Activated naive CD4-positive, alpha-beta T cell treated with anti-CD3 and anti-CD28 coated beads, Interleukin-2, amount 50 U/mL, for 72 hours (primary cell): ENCODE data around the gene METAP2. TPM values are rescaled to one million over a fixed set of nuclear protein-coding genes. Genes with fewer than 3 reads are reported as not detected.
A peak's percentile ranks its signal among the peaks of the same experiment; 100 is the strongest.
"Not testable (repeated sequence)": the region's sequence is repeated elsewhere in the genome, so short reads cannot be mapped to it uniquely, and the experiment has no call there.

Experiments
- ATAC-seq, 2 donors: fragments of 150-1000 bp; cut with Tn5 transposase; 2 replicates each; pipeline ENCODE4 v1.10.0; 2021; ENCODE audit warnings: mild to moderate bottlenecking in 2 of 2, moderate library complexity in 2 of 2
- DNase-seq, 2 donors: peaks; one replicate each; pipeline ENCODE4 v3.0.0; 2021 to 2022; ENCODE audit warnings: low spot score in 2 of 2
- H3K27ac Mint-ChIP-seq, 2 donors: one replicate each; pipeline ENCODE4 v1.8.0; 2022; ENCODE audit warnings: mild to moderate bottlenecking in 2 of 2, mixed read lengths in 2 of 2
- H3K36me3 Mint-ChIP-seq, 2 donors: one replicate each; pipeline ENCODE4 v1.8.0; 2022; ENCODE audit warnings: mixed read lengths in 2 of 2
- H3K9me3 Mint-ChIP-seq, 2 donors: one replicate each; pipeline ENCODE4 v1.8.0; 2022; ENCODE audit warnings: mixed read lengths in 2 of 2
- total RNA-seq, 2 donors: library from RNA; stranded (reverse); gene quantifications; one replicate each; pipeline ENCODE4 v1.2.3, GENCODE V29; 2022

METAP2 gene
- total RNA-seq, 2 donors from 2014 or later = 70.7 to 141 TPM

- ATAC-seq, H3K27ac Mint-ChIP-seq, DNase-seq: not testable (repeated sequence)
- peaks cover 21 to 23% of the 10 kb centered on the region in 2 donors for H3K9me3 Mint-ChIP-seq
- H3K36me3 Mint-ChIP-seq = peaks cover 24 to 26% of the 10 kb centered on the region in 2 donors
These were observed 16.3 kb upstream of the METAP2 start for GRCh38 chr12:95457605-95458004.

DNA sequence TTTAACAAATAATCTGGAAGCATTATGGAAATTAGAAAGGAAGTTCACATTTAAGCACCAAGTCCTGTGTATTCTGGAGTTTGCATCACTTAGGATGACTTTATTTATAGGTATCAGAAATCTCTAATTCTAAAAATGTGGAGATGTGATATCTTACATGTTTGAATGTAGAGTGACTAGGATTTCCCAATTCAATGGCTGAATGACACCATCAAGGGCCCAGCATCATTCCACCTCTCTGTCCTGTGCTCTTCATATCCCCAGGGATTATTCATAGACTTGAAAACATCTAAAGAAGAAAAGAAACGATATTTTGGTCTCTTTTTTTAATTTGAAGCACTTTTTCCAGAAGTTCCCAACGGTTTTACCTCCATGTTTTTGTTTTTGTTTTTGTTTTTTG lies 15.2 kb upstream of the METAP2 start:
- ATAC-seq (no peak), DNase-seq (no peak)
- H3K36me3 Mint-ChIP-seq = peaks cover 24 to 26% of the 10 kb centered on the region in 2 donors
- H3K9me3 Mint-ChIP-seq = peaks cover 21 to 23% of the 10 kb centered on the region in 2 donors
- no peak overlapping the region for H3K27ac Mint-ChIP-seq

DNA sequence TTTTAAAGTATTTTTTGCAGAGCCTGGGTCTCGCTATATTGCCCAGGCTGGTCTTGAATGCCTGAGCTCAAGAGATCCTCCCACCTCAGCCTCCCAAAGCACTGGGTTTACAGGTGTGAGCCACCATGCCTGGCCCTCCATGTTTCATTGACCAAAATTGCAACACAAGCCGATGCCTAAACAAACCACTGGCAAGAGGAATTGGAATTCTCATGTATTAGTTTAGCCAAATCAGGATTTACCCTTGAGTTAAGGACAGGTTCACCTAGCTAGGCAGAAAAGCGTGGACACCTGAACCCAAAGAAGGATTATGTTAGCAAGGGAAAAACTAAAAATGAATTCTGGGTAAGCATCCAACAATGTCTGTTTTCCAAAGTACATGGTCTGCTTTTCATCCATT lies 14.6 kb upstream of the METAP2 start:
- Mint-ChIP-seq H3K36me3 (peaks cover 24 to 26% of the 10 kb centered on the region in 2 donors), H3K27ac (no peak overlapping the region), H3K9me3 (peaks cover 21 to 23% of the 10 kb centered on the region in 2 donors)
- ATAC-seq (no peak), DNase-seq (no peak)

DNA sequence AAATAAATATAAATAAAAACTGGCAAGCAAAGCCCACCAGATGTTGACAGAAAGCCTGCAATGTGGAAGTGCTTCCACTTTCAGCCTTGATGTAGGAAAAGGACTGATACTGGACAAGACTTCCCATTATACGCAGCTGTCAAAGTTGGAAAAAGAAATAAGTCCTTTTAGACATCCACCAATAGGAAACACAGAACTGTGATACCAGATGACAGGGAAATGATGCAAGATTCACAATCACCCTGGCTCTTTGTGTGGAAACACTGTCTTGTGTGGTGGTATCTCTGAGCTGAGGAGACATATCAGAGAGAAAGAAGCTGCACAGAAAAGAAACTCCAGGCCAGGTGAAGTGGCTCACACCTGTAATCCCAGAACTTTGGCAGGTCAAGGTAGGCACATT lies 13.8 kb upstream of the METAP2 start:
- no peak overlapping the region for H3K27ac Mint-ChIP-seq
- ATAC-seq = no peak
- DNase-seq = no peak
- H3K9me3 Mint-ChIP-seq = peaks cover 21 to 23% of the 10 kb centered on the region in 2 donors
- peaks cover 24 to 26% of the 10 kb centered on the region in 2 donors for H3K36me3 Mint-ChIP-seq

DNA sequence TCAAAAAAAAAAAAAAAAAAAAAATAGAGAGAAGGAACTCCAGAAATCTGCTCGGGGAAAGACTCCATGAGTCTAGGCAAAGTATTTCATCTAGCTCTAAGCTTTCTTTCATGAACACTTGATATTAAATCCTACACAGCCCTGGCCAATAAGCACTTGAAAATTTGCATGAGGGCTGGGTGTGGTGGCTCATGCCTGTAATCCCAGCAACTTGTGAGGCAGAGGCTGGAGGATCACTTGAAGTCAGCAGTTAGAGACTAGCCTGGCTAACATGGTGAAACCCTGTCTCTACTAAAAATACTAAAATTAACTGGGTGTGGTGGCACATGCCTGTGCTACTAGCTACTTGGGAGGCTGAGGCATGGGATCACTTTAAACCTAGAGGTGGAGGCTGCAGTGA lies 13.1 kb upstream of the METAP2 start:
- H3K9me3 Mint-ChIP-seq = peaks cover 20% of the 10 kb centered on the region in 2 donors
- DNase-seq = no peak
- H3K36me3 Mint-ChIP-seq = peaks cover 24 to 26% of the 10 kb centered on the region in 2 donors
- ATAC-seq = no peak
- H3K27ac Mint-ChIP-seq = no peak overlapping the region

DNA sequence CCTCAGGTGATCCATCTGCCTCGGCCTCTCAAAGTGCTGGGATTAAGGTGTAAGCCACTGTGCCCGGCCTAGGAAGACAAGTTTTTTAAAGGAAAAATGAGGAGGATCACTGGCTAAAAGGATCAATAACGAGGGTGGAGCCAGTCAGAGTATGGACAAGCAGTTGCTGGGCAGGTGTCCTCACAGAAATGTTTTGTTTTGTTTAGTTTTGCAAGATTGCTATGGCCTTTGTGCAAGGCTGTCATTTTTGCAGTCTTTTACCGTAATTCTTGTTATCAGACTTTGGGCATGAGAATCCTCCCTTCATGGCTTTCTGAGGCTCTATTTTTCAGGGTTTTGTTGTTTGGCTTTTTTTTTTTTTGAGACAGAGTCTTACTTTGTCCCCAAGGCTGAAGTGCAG lies 11.9 kb upstream of the METAP2 start:
- no peak overlapping the region for H3K27ac Mint-ChIP-seq
- peaks cover 21% of the 10 kb centered on the region in 2 donors for H3K36me3 Mint-ChIP-seq
- ATAC-seq (no peak), DNase-seq (no peak)
- peaks cover 12 to 16% of the 10 kb centered on the region in 2 donors for H3K9me3 Mint-ChIP-seq

GRCh38 chr12:95462551-95462950 lies 11.4 kb upstream of the METAP2 start:
- ATAC-seq (no peak), DNase-seq (no peak)
- peaks cover 9 to 13% of the 10 kb centered on the region in 2 donors for H3K9me3 Mint-ChIP-seq
- peaks cover 16% of the 10 kb centered on the region in 2 donors for H3K36me3 Mint-ChIP-seq
- H3K27ac Mint-ChIP-seq = no peak overlapping the region

- no peak overlapping the region for H3K27ac Mint-ChIP-seq
- DNase-seq = no peak
- no peak for ATAC-seq
- peaks cover 11% of the 10 kb centered on the region in 2 donors for H3K36me3 Mint-ChIP-seq
- peaks cover 4 to 9% of the 10 kb centered on the region in 2 donors for H3K9me3 Mint-ChIP-seq
These were observed 10.9 kb upstream of the METAP2 start for GRCh38 chr12:95463050-95463449.

DNA sequence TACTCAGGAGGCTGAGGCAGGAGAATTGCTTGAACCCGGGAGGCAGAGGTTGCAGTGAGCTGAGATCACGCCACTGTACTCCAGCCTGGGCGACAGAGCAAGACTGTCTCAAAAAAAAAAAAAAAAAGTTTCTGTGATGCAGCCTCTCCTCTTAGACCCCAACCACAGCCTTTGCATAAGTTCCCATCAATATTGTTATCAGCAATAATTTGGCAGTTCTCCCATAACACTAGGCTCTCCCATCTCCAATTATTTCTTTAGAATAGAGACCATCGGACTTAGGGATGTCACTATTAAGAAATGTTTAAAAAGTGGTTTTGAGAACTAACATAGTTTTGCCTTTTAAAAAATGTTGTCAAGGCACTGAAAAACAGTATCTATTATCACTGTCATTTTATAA lies 10.2 kb upstream of the METAP2 start:
- not testable (repeated sequence) for H3K27ac Mint-ChIP-seq, DNase-seq, ATAC-seq, H3K9me3 Mint-ChIP-seq, H3K36me3 Mint-ChIP-seq

DNA sequence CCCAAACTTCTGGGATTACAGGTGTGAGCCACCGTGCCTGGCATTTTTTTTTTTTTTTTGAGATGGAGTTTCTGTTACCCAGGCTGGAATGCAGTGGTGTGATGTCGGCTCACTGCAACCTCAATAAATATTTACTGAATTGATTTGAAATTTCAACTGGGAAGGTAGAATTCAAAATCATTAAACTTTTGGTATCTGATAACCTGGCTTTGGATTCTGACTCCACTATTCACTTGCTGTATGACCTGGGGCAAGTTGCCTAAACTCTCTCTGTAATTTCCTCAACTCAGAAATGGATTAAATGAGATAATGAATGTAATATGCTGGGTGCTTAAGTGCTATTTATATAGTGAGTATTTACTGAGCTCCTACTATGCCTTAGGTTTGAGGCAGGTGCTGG lies 8.7 kb upstream of the METAP2 start:
- Mint-ChIP-seq H3K36me3 (no peaks in the 10 kb centered on the region), H3K9me3 (no peaks in the 10 kb centered on the region), H3K27ac (no peak overlapping the region)
- DNase-seq = no peak
- no peak for ATAC-seq

DNA sequence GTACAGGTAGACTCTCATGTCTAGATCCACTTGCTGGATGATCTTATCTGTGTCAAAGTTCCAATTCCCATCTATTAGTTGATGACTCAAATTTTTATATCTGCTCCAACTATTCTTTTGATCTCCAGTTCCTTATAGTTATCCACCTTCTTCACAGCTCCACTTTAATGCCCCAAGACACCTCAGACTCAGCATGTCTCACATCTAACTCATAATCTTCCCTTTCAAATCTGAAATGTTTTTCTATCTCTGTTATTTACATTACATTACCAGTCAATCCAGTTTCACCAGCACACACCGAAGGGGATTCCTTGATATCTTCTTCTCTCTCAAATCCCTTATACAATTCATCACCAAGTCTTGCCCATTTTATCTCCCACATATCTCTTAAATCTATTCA lies 3.7 kb upstream of the METAP2 start:
- no peak overlapping the region for H3K27ac Mint-ChIP-seq
- H3K9me3 Mint-ChIP-seq = no peaks in the 10 kb centered on the region
- H3K36me3 Mint-ChIP-seq = peaks cover 13 to 19% of the 10 kb centered on the region in 2 donors
- no peak for DNase-seq
- no peak for ATAC-seq

GRCh38 chr12:95473231-95473883 lies 595 bp upstream of the METAP2 start:
- Mint-ChIP-seq H3K27ac (peak overlapping the region; percentile 96 to 100), H3K9me3 (peaks cover 0 to 4% of the 10 kb centered on the region in 2 donors), H3K36me3 (peaks cover 29 to 44% of the 10 kb centered on the region in 2 donors)
- ATAC-seq = peak; percentile 49 to 58
- DNase-seq = peak in 1 of 2 donors; percentile 40

DNA sequence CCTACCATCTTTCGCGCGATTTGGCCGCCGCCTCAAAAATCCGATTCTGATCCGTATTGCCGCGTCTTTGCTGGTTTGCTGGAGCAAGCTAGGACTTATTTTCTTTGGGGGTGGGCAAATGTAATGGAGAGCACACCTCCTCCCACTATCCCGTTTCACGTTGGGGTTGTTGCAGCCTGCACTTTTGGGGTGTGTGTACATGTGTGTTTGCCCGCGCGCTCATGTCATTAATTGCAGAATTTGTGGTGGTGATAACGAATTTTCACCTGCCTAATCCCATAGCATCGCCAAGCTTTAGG lies 657 bp downstream of the METAP2 start:
- peak in 1 of 2 donors; percentile 7 for DNase-seq
- peak in 1 of 2 donors; percentile 1 for ATAC-seq

DNA sequence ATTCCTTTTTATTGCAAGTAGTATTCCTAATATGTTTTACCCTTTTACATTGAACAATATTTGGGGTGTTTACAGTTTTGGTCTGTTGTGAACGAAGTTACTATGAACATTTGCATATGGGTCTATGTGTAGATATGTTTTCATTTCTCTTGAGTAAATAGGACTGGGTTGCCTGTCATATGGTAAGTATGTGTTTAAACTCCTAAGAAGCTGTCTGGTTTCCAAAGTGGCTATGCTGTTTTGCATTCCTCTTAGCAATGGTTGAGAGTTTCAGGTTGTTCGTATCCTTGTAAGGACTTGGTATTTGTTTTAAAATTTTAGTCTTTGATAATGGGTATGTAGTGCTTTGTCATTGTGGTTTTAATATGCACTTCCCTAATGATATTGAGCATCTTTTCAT lies 6.3 kb downstream of the METAP2 start:
- Mint-ChIP-seq H3K27ac (peak overlapping the region in 1 of 2 donors; percentile 69), H3K9me3 (peaks cover 0 to 4% of the 10 kb centered on the region in 2 donors), H3K36me3 (peaks cover 20 to 62% of the 10 kb centered on the region in 2 donors)
- ATAC-seq (no peak), DNase-seq (no peak)

More for the DNA sequence above, 657 bp downstream of the METAP2 start:
- Mint-ChIP-seq H3K27ac (peak overlapping the region; percentile 96 to 100), H3K9me3 (peaks cover 0 to 4% of the 10 kb centered on the region in 2 donors), H3K36me3 (peaks cover 35 to 54% of the 10 kb centered on the region in 2 donors)

- ATAC-seq (no peak), DNase-seq (no peak)
- H3K9me3 Mint-ChIP-seq = no peaks in the 10 kb centered on the region
- H3K36me3 Mint-ChIP-seq = peaks cover 14 to 55% of the 10 kb centered on the region in 2 donors
- peak overlapping the region; percentile 69 to 77 for H3K27ac Mint-ChIP-seq
These were observed 7.1 kb downstream of the METAP2 start for GRCh38 chr12:95481072-95481471.

DNA sequence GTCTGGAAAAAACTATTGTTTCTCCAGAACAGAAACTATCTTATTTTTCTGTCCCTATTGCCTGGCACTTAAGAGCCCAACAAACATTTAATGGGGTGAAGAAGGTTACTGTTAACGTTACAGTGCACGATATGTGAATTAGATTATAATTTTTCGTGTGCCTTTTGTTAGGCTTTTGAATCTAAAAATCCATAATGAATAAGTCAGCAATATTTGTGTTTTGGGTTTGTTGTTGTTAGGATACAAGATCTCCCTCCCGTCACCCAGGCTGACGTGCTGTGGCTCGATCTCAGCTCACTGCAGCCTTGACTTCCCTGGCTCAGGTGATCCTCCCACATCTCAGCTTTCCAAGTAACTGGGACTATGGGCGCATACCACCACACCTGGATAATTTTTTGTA lies 7.9 kb downstream of the METAP2 start:
- Mint-ChIP-seq H3K27ac (peak overlapping the region; percentile 69 to 84), H3K9me3 (no peaks in the 10 kb centered on the region), H3K36me3 (peaks cover 11 to 47% of the 10 kb centered on the region in 2 donors)
- no peak for ATAC-seq
- DNase-seq = no peak

DNA sequence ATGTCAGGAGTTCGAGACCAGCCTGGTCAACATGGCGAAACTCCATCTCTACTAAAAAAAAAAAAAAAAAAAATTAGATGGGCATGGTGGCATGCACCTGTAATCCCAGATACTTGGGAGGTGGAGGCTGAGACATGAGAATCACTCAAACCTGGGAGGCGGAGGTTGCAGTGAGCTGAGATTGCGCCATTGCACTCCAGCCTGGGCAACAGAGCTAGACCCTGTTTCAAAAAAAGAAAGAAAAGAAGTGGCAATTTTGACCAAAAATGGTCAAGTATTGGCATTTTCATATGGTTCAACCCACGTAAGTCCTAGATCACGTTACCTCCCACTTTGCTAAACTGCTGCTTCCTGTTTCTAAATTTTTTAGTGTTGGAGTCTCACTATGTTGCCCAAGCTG lies 8.6 kb downstream of the METAP2 start:
- DNase-seq, H3K27ac Mint-ChIP-seq, H3K9me3 Mint-ChIP-seq, ATAC-seq: not testable (repeated sequence)
- H3K36me3 Mint-ChIP-seq = peaks cover 13 to 43% of the 10 kb centered on the region in 2 donors

GRCh38 chr12:95484524-95484923 lies 10.6 kb downstream of the METAP2 start:
- ATAC-seq = no peak
- H3K9me3 Mint-ChIP-seq = no peaks in the 10 kb centered on the region
- no peak overlapping the region for H3K27ac Mint-ChIP-seq
- peaks cover 10 to 28% of the 10 kb centered on the region in 2 donors for H3K36me3 Mint-ChIP-seq
- DNase-seq = no peak
